GM12874 (cell line): ENCODE data around the gene RAD52.

ENCODE experiments used
- CTCF ChIP-seq: IDR thresholded peaks from 2 replicates; pipeline ENCODE4 v1.5.1; 2011; ENCODE audit warnings: low read depth, mild to moderate bottlenecking, control low read depth, low read length, moderate library complexity; ENCODE audit not compliant: insufficient read depth

RAD52 gene

GRCh38 chr12:912466-913235, 36.8 kb downstream of the RAD52 start:
- no peak for TF ChIP-seq CTCF

DNA sequence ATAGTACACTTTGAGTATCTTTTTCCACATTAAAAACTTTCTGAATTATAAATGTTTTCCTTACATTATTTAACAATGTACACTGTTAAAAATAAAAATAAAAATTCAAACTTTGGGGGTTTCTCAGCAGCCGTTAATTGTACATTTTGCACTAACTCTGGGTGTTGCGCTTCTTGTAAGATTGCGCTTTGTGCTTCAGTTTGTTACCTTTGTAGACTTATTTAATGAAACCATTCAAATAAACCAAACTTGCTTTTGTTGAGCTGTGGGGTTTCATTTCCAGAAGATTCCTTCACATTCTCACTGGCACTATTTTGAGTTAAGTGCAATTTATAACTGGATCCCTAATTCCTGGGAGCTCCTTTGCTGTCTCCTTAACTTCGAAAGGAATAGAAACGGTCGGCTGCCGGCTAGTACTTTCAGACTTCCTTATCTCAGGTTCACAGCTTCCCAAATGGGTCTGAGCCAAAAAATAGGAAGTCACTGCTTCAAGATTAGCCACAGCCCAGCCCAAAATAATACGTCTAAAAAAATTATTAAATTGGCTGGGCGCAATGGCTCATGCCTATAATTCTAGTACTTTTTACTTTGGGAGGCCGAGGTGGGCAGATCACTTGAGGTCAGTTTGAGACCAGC, 38.2 kb downstream of the RAD52 start:
- no peak for TF ChIP-seq CTCF

- no peak for TF ChIP-seq CTCF
These were observed 39.1 kb downstream of the RAD52 start for GRCh38 chr12:910416-910815.

- no peak for TF ChIP-seq CTCF
These were observed 39.6 kb downstream of the RAD52 start for GRCh38 chr12:909861-910260.

- TF ChIP-seq CTCF = no peak
These were observed 41.9 kb downstream of the RAD52 start for GRCh38 chr12:907413-908185.

- no peak for TF ChIP-seq CTCF
These were observed 43.4 kb downstream of the RAD52 start for GRCh38 chr12:906062-906585.
